ENCODE results near the gene DNAH2. TPM values are rescaled to one million over a fixed set of nuclear protein-coding genes. Genes with fewer than 3 reads are reported as not detected.

The DNAH2 gene
- total and polyA plus RNA-seq, 2 of the 8 experiments (the other 6 are each of a cell fraction or from before 2014, with no cell fraction given): 0.13 to 0.18 TPM

DNA sequence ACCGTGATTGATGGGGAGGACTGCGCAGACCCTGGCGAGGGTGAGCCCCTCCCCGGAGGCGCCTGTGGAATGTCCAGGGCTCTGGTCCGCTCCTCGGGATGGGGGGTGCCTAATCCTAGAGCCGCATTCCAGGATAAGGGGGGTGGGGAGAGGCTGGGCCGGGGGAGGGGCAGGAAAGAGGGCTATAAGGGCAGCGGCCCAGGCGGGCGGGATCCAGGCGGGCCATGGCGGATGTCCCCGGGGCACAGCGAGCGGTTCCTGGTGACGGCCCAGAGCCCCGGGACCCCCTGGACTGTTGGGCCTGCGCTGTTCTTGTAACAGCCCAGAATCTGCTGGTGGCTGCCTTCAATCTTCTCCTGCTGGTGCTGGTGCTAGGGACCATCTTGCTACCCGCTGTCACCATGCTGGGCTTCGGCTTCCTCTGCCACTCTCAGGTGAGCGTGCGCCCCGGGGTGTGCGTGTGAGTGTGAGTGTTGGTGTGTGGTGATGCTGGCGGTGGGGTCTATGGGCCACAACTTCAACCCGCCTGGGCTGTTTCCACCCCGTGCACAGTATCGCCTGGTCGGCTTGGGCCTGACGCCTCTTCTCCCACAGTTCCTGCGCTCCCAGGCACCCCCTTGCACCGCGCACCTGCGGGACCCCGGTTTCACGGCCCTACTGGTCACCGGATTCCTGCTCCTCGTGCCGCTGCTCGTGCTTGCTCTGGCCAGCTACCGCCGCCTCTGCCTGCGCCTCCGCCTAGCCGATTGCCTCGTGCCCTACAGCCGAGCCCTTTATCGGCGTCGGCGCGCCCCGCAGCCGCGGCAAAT lies 137.5 kb downstream of the DNAH2 start, which contains the start of gene TMEM88 (continued):
- no peak for TF ChIP-seq EP300 (IDR thresholded peaks at IDR 0.05; ENCODE audit: borderline replicate concordance in 1 of 2, low read depth in 2 of 2, low read length in 2 of 2)
- TF ChIP-seq SP4 (IDR thresholded peaks at IDR 0.05; ENCODE audit: low read length): no peak
- TF ChIP-seq CHD1 (IDR thresholded peaks at IDR 0.05; ENCODE audit: low read depth, low read length): no peak
- TF ChIP-seq CBX8 (IDR thresholded peaks at IDR 0.05; ENCODE audit: borderline replicate concordance, low read depth, low read length): no peak
- 0 out of 2 replicates have a peak, but pooled peaks have one; percentile 16 for TF ChIP-seq PHF8 (conservative IDR thresholded peaks at IDR 0.05; ENCODE audit: low read depth, low read length)
- no peak for TF ChIP-seq BACH1 (IDR thresholded peaks at IDR 0.05; ENCODE audit: low read length)
- TF ChIP-seq RXRA (IDR thresholded peaks at IDR 0.05; ENCODE audit: insufficient read depth, low read depth, low read length): no peak
- no peak for TF ChIP-seq CHD2 (IDR thresholded peaks at IDR 0.05; ENCODE audit: low read length)
- TF ChIP-seq, protein P1, sequence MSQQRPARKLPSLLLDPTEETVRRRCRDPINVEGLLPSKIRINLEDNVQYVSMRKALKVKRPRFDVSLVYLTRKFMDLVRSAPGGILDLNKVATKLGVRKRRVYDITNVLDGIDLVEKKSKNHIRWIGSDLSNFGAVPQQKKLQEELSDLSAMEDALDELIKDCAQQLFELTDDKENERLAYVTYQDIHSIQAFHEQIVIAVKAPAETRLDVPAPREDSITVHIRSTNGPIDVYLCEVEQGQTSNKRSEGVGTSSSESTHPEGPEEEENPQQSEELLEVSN (IDR thresholded peaks at IDR 0.05): peak; percentile 88
- TF ChIP-seq NRF1 (IDR thresholded peaks at IDR 0.05; ENCODE audit: low read depth, low read length): no peak
- TF ChIP-seq RAD21 (IDR thresholded peaks at IDR 0.05 in 1 of 2, conservative IDR thresholded peaks at IDR 0.05 in 1 of 2; ENCODE audit: low read depth in 2 of 2, low read length in 2 of 2): no peak
- TF ChIP-seq SAP30 (IDR thresholded peaks at IDR 0.05; ENCODE audit: insufficient read depth, insufficient replicate concordance, low read length): no peak
- TF ChIP-seq KDM5A (IDR thresholded peaks at IDR 0.05; ENCODE audit: low read length): no peak
